PC-3 (cell line): ENCODE data around the gene MPV17L2.

Source experiments
- EZH2 ChIP-seq: fragments of 300-600 bp; sonication (generic); IDR thresholded peaks from one replicate; pipeline ENCODE4 v1.6.1; 2017; ENCODE audit warnings: antibody characterized with exemption, mild to moderate bottlenecking, low read length; ENCODE audit not compliant: unreplicated experiment
- TF ChIP-seq, protein P1 (sequence below): fragments of 300-600 bp; sonication (generic); conservative IDR thresholded peaks from 2 replicates; pipeline ENCODE4 v1.5.1; 2017; ENCODE audit warnings: antibody characterized with exemption, low read depth, mild to moderate bottlenecking, low read length

DNA sequence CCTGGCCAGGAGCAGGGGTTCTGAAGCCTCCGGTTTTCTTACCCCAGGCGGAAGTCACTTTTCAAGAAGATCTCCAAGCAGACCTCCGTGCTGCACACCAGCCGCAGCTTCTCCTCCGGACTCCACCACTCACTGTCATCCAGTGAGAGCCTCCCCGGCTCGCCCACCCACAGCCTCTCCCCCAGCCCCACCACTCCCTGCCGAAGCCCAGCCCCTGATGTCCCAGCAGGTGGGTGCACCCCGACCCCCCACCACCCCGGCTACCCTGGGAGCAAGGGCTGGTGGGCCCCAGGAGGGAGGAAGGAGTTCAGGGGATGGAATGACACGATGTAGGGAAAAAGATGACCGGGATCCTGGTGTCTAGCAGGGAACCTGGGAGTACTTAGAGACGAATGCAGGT is 45.6 kb upstream of the MPV17L2 start:
- TF ChIP-seq, protein P1, sequence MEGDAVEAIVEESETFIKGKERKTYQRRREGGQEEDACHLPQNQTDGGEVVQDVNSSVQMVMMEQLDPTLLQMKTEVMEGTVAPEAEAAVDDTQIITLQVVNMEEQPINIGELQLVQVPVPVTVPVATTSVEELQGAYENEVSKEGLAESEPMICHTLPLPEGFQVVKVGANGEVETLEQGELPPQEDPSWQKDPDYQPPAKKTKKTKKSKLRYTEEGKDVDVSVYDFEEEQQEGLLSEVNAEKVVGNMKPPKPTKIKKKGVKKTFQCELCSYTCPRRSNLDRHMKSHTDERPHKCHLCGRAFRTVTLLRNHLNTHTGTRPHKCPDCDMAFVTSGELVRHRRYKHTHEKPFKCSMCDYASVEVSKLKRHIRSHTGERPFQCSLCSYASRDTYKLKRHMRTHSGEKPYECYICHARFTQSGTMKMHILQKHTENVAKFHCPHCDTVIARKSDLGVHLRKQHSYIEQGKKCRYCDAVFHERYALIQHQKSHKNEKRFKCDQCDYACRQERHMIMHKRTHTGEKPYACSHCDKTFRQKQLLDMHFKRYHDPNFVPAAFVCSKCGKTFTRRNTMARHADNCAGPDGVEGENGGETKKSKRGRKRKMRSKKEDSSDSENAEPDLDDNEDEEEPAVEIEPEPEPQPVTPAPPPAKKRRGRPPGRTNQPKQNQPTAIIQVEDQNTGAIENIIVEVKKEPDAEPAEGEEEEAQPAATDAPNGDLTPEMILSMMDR: no peak
- no peak for TF ChIP-seq EZH2
